CD4-positive, alpha-beta T cell treated with Interleukin-4 for 1 hour (primary cell): Measurements from ENCODE around the gene RMC1.
"Not testable (repeated sequence)": the region's sequence is repeated elsewhere in the genome, so short reads cannot be mapped to it uniquely, and the experiment has no call there.

ENCODE experiments used
- DNase-seq, 2 donors: peaks; one replicate each; pipeline ENCODE4 v3.0.0-alpha.2; 2020 to 2022

Gene RMC1

GRCh38 chr18:23567671-23568070 lies 64.4 kb downstream of the RMC1 start:
- DNase-seq, result no peak

GRCh38 chr18:23568281-23569138 lies 65.2 kb downstream of the RMC1 start:
- no peak for DNase-seq

- no peak for DNase-seq
Observed at GRCh38 chr18:23569299-23570063, 66.2 kb downstream of the RMC1 start.

- DNase-seq, result peak in 1 of 2 donors; percentile 35
Observed at GRCh38 chr18:23570912-23571504, 67.7 kb downstream of the RMC1 start.

GRCh38 chr18:23572012-23572411 lies 68.7 kb downstream of the RMC1 start:
- no peak for DNase-seq

- DNase-seq, result no peak
Observed at GRCh38 chr18:23572570-23572969, 69.3 kb downstream of the RMC1 start.

GRCh38 chr18:23573020-23573419 lies 69.7 kb downstream of the RMC1 start:
- no peak for DNase-seq

- peak; percentile 62 to 66 for DNase-seq
Observed at GRCh38 chr18:23573626-23574431, 70.5 kb downstream of the RMC1 start.

GRCh38 chr18:23574611-23575308 lies 71.4 kb downstream of the RMC1 start:
- DNase-seq, result no peak

- no peak for DNase-seq
Observed at GRCh38 chr18:23575309-23575651, 72.0 kb downstream of the RMC1 start.

GRCh38 chr18:23577521-23577920 lies 74.2 kb downstream of the RMC1 start:
- DNase-seq, result not testable (repeated sequence)

GRCh38 chr18:23578067-23578701 lies 74.9 kb downstream of the RMC1 start:
- DNase-seq, result no peak

- DNase-seq, result no peak
Observed at GRCh38 chr18:23578891-23579653, 75.8 kb downstream of the RMC1 start.

GRCh38 chr18:23580677-23581367 lies 77.5 kb downstream of the RMC1 start:
- no peak for DNase-seq
